ENCODE results near the gene ABCC11. TPM values are rescaled to one million over a fixed set of nuclear protein-coding genes. Genes with fewer than 3 reads are reported as not detected.
A peak's percentile ranks its signal among the peaks of the same experiment; 100 is the strongest.

ABCC11 gene
- total RNA-seq (not detected), polyA plus RNA-seq (under 1 TPM; 0.07 to 0.09 TPM)

- H3K4me1 Mint-ChIP-seq = peaks cover 36 to 75% (median 62%) of the 10 kb centered on the region in 4 donors
- H3K9me3 Mint-ChIP-seq = no peaks in the 10 kb centered on the region
- intact Hi-C loops (cut with micrococcal nuclease) = loop anchor here (10.0 kb wide), 1 partner anchor 1563 kb away; the partner anchor contains the start of genes ORC6 and VPS35
- Histone ChIP-seq H3K9me3 (ENCODE audit: control insufficient read depth in 1 of 2, low read length in 2 of 2) (no peaks in the 10 kb centered on the region), H3K4me3 (ENCODE audit: low read length in 2 of 2) (no peak within 1 kb of the TSS), H3K36me3 (ENCODE audit: insufficient read depth, low read length) (no peaks in the 10 kb centered on the region), H3K27me3 (ENCODE audit: insufficient read depth, low read length) (no peaks in the 10 kb centered on the region), H3K4me1 (ENCODE audit: insufficient read depth, low read length) (peaks cover 62% of the 10 kb centered on the region), H3K27ac (ENCODE audit: low read depth, low read length) (no peak within 1 kb of the TSS)
- no peaks in the 10 kb centered on the region for H3K27me3 Mint-ChIP-seq
- POLR2A ChIA-PET (ENCODE audit: partially characterized antibody) = no interaction called here
- DNase-seq = no peak
- H3K36me3 Mint-ChIP-seq = peaks cover 0 to 17% of the 10 kb centered on the region in 2 donors
- CTCF ChIA-PET (ENCODE audit: partially characterized antibody) = interaction anchor here (1.4 kb wide), 1 partner anchor 1210 kb away, joined by 4 read pairs; no protein-coding TSS in a partner anchor
- H3K27ac Mint-ChIP-seq = peak within 1 kb of the TSS in 6 of 7 donors; percentile 53 to 84 (median 71)
- H3K4me3 Mint-ChIP-seq = peak within 1 kb of the TSS in 7 of 8 donors; percentile 46 to 98 (median 78)
Observed at GRCh38 chr16:48247311-48247710, at the start of gene ABCC11. Gene ABCC11, minus strand, starts transcription at chr16:48247539. Its CDS starts 15,618 bp downstream, at chr16:48231921.

- no peaks in the 10 kb centered on the region for H3K4me1 ChIP-seq (ENCODE audit: insufficient read depth, low read length)
- no peaks in the 10 kb centered on the region for H3K9me3 ChIP-seq (ENCODE audit: control insufficient read depth in 1 of 2, low read length in 2 of 2)
- DNase-seq = no peak
- peaks cover 0 to 5% (median 4%) of the 10 kb centered on the region in 4 donors for H3K4me1 Mint-ChIP-seq
- H3K36me3 Mint-ChIP-seq = peaks cover 48 to 53% of the 10 kb centered on the region in 2 donors
- intact Hi-C loops (cut with micrococcal nuclease) = no loop called here
- H3K27me3 Mint-ChIP-seq = no peaks in the 10 kb centered on the region
- ChIA-PET CTCF (ENCODE audit: partially characterized antibody) (no interaction called here), POLR2A (ENCODE audit: partially characterized antibody) (no interaction called here)
- no peak overlapping the region for H3K27ac ChIP-seq (ENCODE audit: low read depth, low read length)
- no peaks in the 10 kb centered on the region for H3K9me3 Mint-ChIP-seq
- peaks cover 38% of the 10 kb centered on the region for H3K36me3 ChIP-seq (ENCODE audit: insufficient read depth, low read length)
- H3K27me3 ChIP-seq (ENCODE audit: insufficient read depth, low read length) = no peaks in the 10 kb centered on the region
- H3K4me3 Mint-ChIP-seq = no peak overlapping the region
- H3K27ac Mint-ChIP-seq = no peak overlapping the region
- no peak overlapping the region for H3K4me3 ChIP-seq (ENCODE audit: low read length in 2 of 2)
Observed at GRCh38 chr16:48295488-48296281, 48.3 kb upstream of the ABCC11 start.

- H3K9me3 Mint-ChIP-seq = no peaks in the 10 kb centered on the region
Observed at GRCh38 chr16:48294724-48295123, 47.4 kb upstream of the ABCC11 start.

GRCh38 chr16:48292452-48292851 is 45.1 kb upstream of the ABCC11 start:
- H3K36me3 Mint-ChIP-seq = peaks cover 53 to 58% of the 10 kb centered on the region in 2 donors
- no peaks in the 10 kb centered on the region for H3K27me3 Mint-ChIP-seq

More at GRCh38 chr16:48294724-48295123, 47.4 kb upstream of the ABCC11 start:
- peaks cover 34% of the 10 kb centered on the region for H3K36me3 ChIP-seq (ENCODE audit: insufficient read depth, low read length)
- DNase-seq = no peak
- H3K4me1 Mint-ChIP-seq = peaks cover 0 to 7% (median 5%) of the 10 kb centered on the region in 4 donors
- no peak overlapping the region for H3K27ac ChIP-seq (ENCODE audit: low read depth, low read length)
- H3K9me3 ChIP-seq (ENCODE audit: control insufficient read depth in 1 of 2, low read length in 2 of 2) = no peaks in the 10 kb centered on the region
- H3K27ac Mint-ChIP-seq = peak overlapping the region in 1 of 7 donors; percentile 25
- no peaks in the 10 kb centered on the region for H3K27me3 Mint-ChIP-seq
- intact Hi-C loops (cut with micrococcal nuclease) = no loop called here
- no peaks in the 10 kb centered on the region for H3K27me3 ChIP-seq (ENCODE audit: insufficient read depth, low read length)
- H3K36me3 Mint-ChIP-seq = peaks cover 50 to 52% of the 10 kb centered on the region in 2 donors
- POLR2A ChIA-PET (ENCODE audit: partially characterized antibody) = no interaction called here
- no peak overlapping the region for H3K4me3 Mint-ChIP-seq
- CTCF ChIA-PET (ENCODE audit: partially characterized antibody) = no interaction called here
- H3K4me1 ChIP-seq (ENCODE audit: insufficient read depth, low read length) = no peaks in the 10 kb centered on the region
- H3K4me3 ChIP-seq (ENCODE audit: low read length in 2 of 2) = no peak overlapping the region

GRCh38 chr16:48291754-48292153 is 44.4 kb upstream of the ABCC11 start:
- peak overlapping the region in 1 of 7 donors; percentile 34 for H3K27ac Mint-ChIP-seq
- POLR2A ChIA-PET (ENCODE audit: partially characterized antibody) = no interaction called here
- peaks cover 0 to 12% (median 5%) of the 10 kb centered on the region in 8 donors for H3K9me3 Mint-ChIP-seq
- H3K27me3 Mint-ChIP-seq = no peaks in the 10 kb centered on the region
- Histone ChIP-seq H3K36me3 (ENCODE audit: insufficient read depth, low read length) (peaks cover 29% of the 10 kb centered on the region), H3K27ac (ENCODE audit: low read depth, low read length) (no peak overlapping the region), H3K4me3 (ENCODE audit: low read length in 2 of 2) (no peak overlapping the region), H3K27me3 (ENCODE audit: insufficient read depth, low read length) (no peaks in the 10 kb centered on the region), H3K9me3 (ENCODE audit: control insufficient read depth in 1 of 2, low read length in 2 of 2) (peaks cover 0 to 3% of the 10 kb centered on the region in 2 donors), H3K4me1 (ENCODE audit: insufficient read depth, low read length) (no peaks in the 10 kb centered on the region)
- intact Hi-C loops (cut with micrococcal nuclease) = no loop called here
- peaks cover 0 to 9% (median 5%) of the 10 kb centered on the region in 4 donors for H3K4me1 Mint-ChIP-seq
- no peak overlapping the region for H3K4me3 Mint-ChIP-seq
- peaks cover 58 to 61% of the 10 kb centered on the region in 2 donors for H3K36me3 Mint-ChIP-seq
- CTCF ChIA-PET (ENCODE audit: partially characterized antibody) = interaction anchor here (2.0 kb wide), 1 partner anchor 331 kb away, joined by 6 read pairs; no protein-coding TSS in a partner anchor
- DNase-seq = no peak

More at GRCh38 chr16:48292452-48292851, 45.1 kb upstream of the ABCC11 start:
- peaks cover 25% of the 10 kb centered on the region for H3K36me3 ChIP-seq (ENCODE audit: insufficient read depth, low read length)
- DNase-seq = no peak
- no peak overlapping the region for H3K27ac ChIP-seq (ENCODE audit: low read depth, low read length)
- POLR2A ChIA-PET (ENCODE audit: partially characterized antibody) = no interaction called here
- peaks cover 0 to 5% (median 0%) of the 10 kb centered on the region in 8 donors for H3K9me3 Mint-ChIP-seq
- no peak overlapping the region for H3K4me3 Mint-ChIP-seq
- H3K4me1 Mint-ChIP-seq = peaks cover 0 to 9% (median 5%) of the 10 kb centered on the region in 4 donors
- H3K4me1 ChIP-seq (ENCODE audit: insufficient read depth, low read length) = no peaks in the 10 kb centered on the region
- intact Hi-C loops (cut with micrococcal nuclease) = no loop called here
- CTCF ChIA-PET (ENCODE audit: partially characterized antibody) = interaction anchor here (0.7 to 2.0 kb wide), 2 partner anchors 331 to 338 kb away, joined by 3 to 6 read pairs; no protein-coding TSS in a partner anchor
- H3K4me3 ChIP-seq (ENCODE audit: low read length in 2 of 2) = no peak overlapping the region
- H3K27me3 ChIP-seq (ENCODE audit: insufficient read depth, low read length) = no peaks in the 10 kb centered on the region
- H3K27ac Mint-ChIP-seq = peak overlapping the region in 1 of 7 donors; percentile 47
- no peaks in the 10 kb centered on the region for H3K9me3 ChIP-seq (ENCODE audit: control insufficient read depth in 1 of 2, low read length in 2 of 2)

GRCh38 chr16:48291303-48291702 is 44.0 kb upstream of the ABCC11 start:
- DNase-seq = no peak
- intact Hi-C loops (cut with micrococcal nuclease) = no loop called here
- Mint-ChIP-seq H3K27me3 (no peaks in the 10 kb centered on the region), H3K27ac (peak overlapping the region in 1 of 7 donors; percentile 11), H3K4me3 (no peak overlapping the region), H3K4me1 (peaks cover 0 to 9% (median 5%) of the 10 kb centered on the region in 4 donors), H3K36me3 (peaks cover 60 to 64% of the 10 kb centered on the region in 2 donors), H3K9me3 (peaks cover 0 to 16% (median 6%) of the 10 kb centered on the region in 8 donors)
- no peak overlapping the region for H3K27ac ChIP-seq (ENCODE audit: low read depth, low read length)
- POLR2A ChIA-PET (ENCODE audit: partially characterized antibody) = no interaction called here
- H3K4me1 ChIP-seq (ENCODE audit: insufficient read depth, low read length) = no peaks in the 10 kb centered on the region
- H3K4me3 ChIP-seq (ENCODE audit: low read length in 2 of 2) = no peak overlapping the region
- peaks cover 0 to 3% of the 10 kb centered on the region in 2 donors for H3K9me3 ChIP-seq (ENCODE audit: control insufficient read depth in 1 of 2, low read length in 2 of 2)
- H3K27me3 ChIP-seq (ENCODE audit: insufficient read depth, low read length) = no peaks in the 10 kb centered on the region
- CTCF ChIA-PET (ENCODE audit: partially characterized antibody) = interaction anchor here (2.0 to 2.4 kb wide), 2 partner anchors 332 to 339 kb away, joined by 6 to 8 read pairs; no protein-coding TSS in a partner anchor
- H3K36me3 ChIP-seq (ENCODE audit: insufficient read depth, low read length) = peaks cover 28% of the 10 kb centered on the region

GRCh38 chr16:48287239-48287638 is 39.9 kb upstream of the ABCC11 start:
- ChIA-PET POLR2A (ENCODE audit: partially characterized antibody) (no interaction called here), CTCF (ENCODE audit: partially characterized antibody) (no interaction called here)
- Histone ChIP-seq H3K4me3 (ENCODE audit: low read length in 2 of 2) (no peak overlapping the region), H3K27ac (ENCODE audit: low read depth, low read length) (no peak overlapping the region), H3K4me1 (ENCODE audit: insufficient read depth, low read length) (no peaks in the 10 kb centered on the region), H3K27me3 (ENCODE audit: insufficient read depth, low read length) (no peaks in the 10 kb centered on the region), H3K9me3 (ENCODE audit: control insufficient read depth in 1 of 2, low read length in 2 of 2) (peaks cover 0 to 3% of the 10 kb centered on the region in 2 donors), H3K36me3 (ENCODE audit: insufficient read depth, low read length) (peaks cover 17% of the 10 kb centered on the region)
- intact Hi-C loops (cut with micrococcal nuclease) = no loop called here
- H3K36me3 Mint-ChIP-seq = peaks cover 76% of the 10 kb centered on the region in 2 donors
- DNase-seq = no peak
- no peak overlapping the region for H3K4me3 Mint-ChIP-seq
- H3K27ac Mint-ChIP-seq = no peak overlapping the region
- H3K27me3 Mint-ChIP-seq = no peaks in the 10 kb centered on the region
- peaks cover 0 to 25% (median 9%) of the 10 kb centered on the region in 8 donors for H3K9me3 Mint-ChIP-seq
- peaks cover 8 to 24% (median 19%) of the 10 kb centered on the region in 4 donors for H3K4me1 Mint-ChIP-seq

All from CD4-positive, alpha-beta memory T cell (primary cell).